ENCODE data around the gene ST7. TPM values are rescaled to one million over a fixed set of nuclear protein-coding genes. Genes with fewer than 3 reads are reported as not detected.

ST7 gene
- total RNA-seq, 2 donors from 2014 or later = 12.6 to 13.7 TPM

DNA sequence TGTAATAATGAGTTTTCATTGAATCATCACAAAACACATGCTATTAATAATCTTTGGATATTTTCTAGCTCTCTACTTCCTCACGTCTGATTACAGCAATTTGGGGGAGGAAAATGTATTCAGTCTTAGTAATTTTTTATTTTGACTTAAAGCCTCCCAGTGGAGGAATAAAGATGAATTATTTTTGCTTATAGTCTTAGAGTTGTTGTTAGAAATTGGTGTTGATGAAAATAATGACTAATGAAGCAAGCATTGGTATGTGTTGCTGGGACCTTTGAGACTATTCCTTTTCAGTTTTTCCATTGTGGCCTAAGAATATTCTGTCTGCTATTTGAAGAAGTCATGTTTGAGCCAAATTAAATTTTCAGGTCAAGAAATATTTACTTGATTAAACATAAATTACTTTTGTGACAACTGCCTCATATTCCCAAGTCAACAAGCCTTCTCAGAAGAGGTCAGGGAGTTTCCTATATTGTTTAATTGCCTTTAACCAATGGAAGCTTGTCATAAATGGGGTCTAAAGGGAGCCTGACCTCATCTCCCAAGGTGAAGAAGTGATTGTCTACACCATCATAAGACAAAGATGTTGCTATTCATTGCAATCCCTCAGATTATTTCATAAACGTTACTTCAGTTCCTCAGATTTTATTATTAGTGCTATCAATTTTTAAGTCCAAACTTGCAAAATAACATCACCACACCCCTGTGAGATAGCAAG is 90.0 kb downstream of the ST7 start:
- intact Hi-C loops (cut with DNase I, micrococcal nuclease) = no loop called here
- ATAC-seq (no peak), DNase-seq (no peak)

- no peak for ATAC-seq
- intact Hi-C loops (cut with DNase I, micrococcal nuclease) = no loop called here
- DNase-seq = no peak
These were observed 91.4 kb downstream of the ST7 start for GRCh38 chr7:117044664-117045063.

DNA sequence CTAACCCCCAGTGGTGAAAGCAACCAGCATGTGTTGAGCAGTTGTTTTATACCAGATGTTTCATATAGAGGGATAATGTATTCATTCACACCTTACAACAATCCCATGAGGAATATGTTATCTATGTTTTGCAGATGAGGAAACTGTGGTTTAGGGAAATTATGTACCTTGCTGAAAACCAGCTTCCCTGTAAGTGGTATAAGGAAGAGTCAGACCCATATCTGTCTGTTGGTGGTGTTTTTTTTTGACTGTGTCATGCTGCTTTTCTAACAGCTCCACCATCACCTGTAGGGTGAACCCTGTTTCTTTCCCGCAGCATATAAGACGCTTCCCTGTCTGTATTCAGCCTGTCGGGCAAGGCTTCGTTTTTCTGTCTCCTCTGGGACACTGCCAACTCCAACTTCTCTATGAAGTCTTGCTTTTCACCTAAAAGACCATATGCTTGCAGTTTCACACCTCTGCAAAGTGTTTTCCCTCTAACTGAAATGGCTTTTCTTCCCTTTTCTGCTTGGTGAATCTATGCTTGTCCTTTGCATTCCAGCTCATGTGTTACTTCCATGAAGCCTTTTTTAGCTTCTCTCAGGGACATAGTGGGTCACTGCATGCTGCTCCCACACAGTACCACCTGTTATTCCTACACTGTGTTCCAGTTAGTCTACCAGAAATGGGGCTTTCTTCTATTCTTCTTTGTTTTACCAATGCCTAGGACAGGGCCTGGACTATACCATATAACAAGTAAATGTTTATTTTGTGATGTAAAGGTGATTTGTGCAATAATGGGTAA is 92.8 kb downstream of the ST7 start:
- DNase-seq (no peak), ATAC-seq (no peak)
- intact Hi-C loops (cut with DNase I, micrococcal nuclease) = no loop called here

- intact Hi-C loops (cut with DNase I, micrococcal nuclease) = no loop called here
- ATAC-seq = no peak
- no peak for DNase-seq
These were observed 94.2 kb downstream of the ST7 start for GRCh38 chr7:117047496-117047895.

GRCh38 chr7:117048114-117048866 is 95.0 kb downstream of the ST7 start:
- ATAC-seq (peak; percentile 20), DNase-seq (no peak)
- intact Hi-C loops (cut with DNase I, micrococcal nuclease) = no loop called here

DNA sequence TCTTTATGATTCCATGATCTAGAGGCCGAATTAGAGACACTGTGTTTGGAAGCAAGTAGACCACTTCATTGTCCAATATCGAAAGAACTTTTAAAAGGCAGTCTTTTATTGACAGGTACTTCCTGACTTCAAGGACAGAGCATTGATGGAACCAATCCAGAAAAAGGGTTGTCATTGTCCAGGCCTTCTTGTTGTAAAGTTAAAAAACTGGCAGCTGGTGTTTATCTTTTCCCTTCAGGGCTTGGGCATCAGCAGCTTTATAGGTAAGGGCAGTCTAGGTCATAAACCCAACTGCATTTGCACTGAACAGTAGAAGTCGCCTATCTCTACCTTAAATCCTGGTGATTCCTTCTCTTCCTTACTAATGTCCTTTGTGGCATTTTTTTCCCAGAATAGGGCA is 95.6 kb downstream of the ST7 start:
- ATAC-seq (peak; percentile 95), DNase-seq (no peak)

GRCh38 chr7:117051808-117052207 is 98.5 kb downstream of the ST7 start:
- no peak for ATAC-seq
- intact Hi-C loops (cut with DNase I, micrococcal nuclease) = no loop called here
- DNase-seq = no peak

More for the DNA sequence above, 95.6 kb downstream of the ST7 start:
- intact Hi-C loops (cut with DNase I, micrococcal nuclease) = no loop called here

GRCh38 chr7:117053432-117053831 is 100.1 kb downstream of the ST7 start:
- ATAC-seq = no peak
- intact Hi-C loops (cut with DNase I, micrococcal nuclease) = no loop called here
- DNase-seq = no peak

- ATAC-seq (no peak), DNase-seq (no peak)
- intact Hi-C loops (cut with DNase I, micrococcal nuclease) = no loop called here
These were observed 108.5 kb downstream of the ST7 start for GRCh38 chr7:117061751-117062150.

- intact Hi-C loops (cut with DNase I, micrococcal nuclease) = no loop called here
- ATAC-seq = no peak
- no peak for DNase-seq
These were observed 109.0 kb downstream of the ST7 start for GRCh38 chr7:117062300-117062699.

DNA sequence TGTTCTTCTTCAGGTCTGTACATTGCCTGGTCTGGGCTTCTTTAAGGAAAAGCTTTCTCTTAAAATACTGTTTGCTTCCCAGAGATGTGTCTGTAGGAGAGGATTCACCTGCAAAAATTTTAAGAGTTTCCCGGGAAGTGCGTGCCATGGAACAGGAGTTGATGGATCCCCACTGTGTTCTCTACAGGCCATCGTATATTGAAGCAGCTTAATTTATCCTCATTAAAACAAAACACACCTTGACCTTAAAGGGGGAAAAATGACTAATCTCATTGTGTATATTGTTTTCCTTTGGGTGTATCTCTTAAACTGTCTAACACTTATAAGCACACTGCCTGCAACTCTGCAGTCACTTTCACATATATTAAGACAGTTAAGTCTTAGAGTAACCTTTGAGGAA is 111.4 kb downstream of the ST7 start:
- ATAC-seq = no peak
- no peak for DNase-seq
- intact Hi-C loops (cut with DNase I, micrococcal nuclease) = no loop called here

DNA sequence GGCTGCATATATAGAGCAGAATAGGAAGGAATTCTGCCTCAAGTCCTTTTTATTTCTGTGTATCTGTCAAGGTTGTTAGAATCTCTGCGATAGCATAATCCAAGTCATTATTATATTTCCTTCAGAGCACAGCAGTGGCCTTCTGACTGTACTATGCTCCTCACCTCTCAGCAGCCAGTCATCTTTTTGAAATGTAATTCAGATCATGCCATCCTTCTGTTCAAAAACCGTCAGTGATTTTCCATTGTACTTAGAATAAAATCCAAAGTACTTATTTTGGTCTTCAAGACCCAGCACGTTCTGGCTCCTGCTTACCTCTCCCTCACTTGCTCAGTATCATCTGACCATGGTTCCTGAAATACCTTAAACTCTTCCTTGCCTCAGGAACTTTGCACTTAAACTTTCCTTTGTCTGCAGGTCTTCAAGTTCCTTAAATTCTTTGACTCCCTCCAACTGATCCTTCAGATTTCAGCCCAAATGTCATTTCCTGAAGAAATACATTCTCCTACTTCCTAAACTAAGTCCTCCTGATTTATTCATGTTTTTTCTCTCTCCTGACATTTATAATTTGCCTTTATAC is 112.4 kb downstream of the ST7 start:
- intact Hi-C loops (cut with DNase I, micrococcal nuclease) = no loop called here
- no peak for DNase-seq
- ATAC-seq = no peak

DNA sequence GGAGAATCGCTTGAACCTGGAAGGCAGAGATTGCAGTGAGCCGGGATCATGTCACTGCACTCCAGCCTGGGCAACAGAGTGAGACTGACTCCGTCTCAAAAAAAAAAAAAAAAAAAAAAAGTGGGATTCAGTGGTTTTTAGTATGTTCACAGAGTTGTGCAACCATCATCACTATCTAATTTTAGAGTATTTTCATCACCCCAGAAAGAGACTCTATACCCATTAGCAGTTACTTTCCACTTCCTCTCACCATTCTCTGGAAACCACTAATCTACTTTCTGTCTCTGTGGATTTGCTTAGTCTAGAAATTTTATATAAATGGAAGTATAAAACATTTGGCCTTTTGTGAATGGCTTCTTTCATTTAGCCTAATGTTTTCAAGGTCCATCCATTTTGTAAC is 113.4 kb downstream of the ST7 start:
- intact Hi-C loops (cut with DNase I, micrococcal nuclease) = no loop called here
- ATAC-seq (no peak), DNase-seq (no peak)

DNA sequence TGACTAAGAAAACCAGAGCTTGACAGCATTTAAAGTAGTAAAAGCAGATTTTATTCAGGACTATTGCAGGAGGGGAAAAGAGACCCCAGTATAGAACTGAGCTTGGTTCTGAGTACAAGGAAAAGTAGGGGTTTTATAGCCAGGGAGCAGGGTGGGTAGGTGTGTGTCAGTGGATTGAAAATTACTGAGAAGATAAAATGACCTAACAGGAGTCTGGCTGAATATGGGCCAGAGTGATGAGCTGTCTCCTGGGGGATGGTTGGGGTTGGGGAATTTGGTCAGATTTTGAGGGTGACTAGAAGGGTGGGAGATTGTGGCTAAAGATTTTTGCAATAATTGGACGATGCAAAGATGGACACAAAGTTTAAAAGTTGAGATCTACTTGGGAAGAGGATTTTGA is 114.0 kb downstream of the ST7 start:
- intact Hi-C loops (cut with DNase I, micrococcal nuclease) = no loop called here
- no peak for ATAC-seq
- no peak for DNase-seq

- intact Hi-C loops (cut with DNase I, micrococcal nuclease) = no loop called here
- no peak for ATAC-seq
These were observed 115.3 kb downstream of the ST7 start for GRCh38 chr7:117068511-117069145.

GRCh38 chr7:117069379-117069778 is 116.1 kb downstream of the ST7 start:
- DNase-seq (no peak), ATAC-seq (no peak)
- intact Hi-C loops (cut with DNase I, micrococcal nuclease) = no loop called here

More at GRCh38 chr7:117068511-117069145, 115.3 kb downstream of the ST7 start:
- DNase-seq = no peak

DNA sequence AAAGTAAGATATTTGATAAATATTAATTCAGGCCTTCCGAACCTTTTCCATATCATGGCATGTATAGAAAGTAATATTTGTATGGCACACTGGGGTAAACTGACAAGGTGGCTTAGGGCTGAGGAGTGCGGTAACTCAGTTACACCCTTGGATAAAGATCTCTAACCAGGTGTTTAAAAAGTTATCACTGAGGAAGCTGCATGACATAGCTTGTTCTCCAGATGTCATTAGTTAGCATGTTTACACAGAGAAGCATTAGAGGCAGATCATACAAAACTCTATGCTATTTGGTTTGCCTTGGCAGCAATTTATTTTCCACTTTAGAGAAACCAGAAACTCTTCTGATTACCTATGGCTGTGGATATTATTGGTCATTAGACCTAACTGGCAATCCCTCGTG is 118.2 kb downstream of the ST7 start:
- intact Hi-C loops (cut with DNase I, micrococcal nuclease) = no loop called here
- no peak for ATAC-seq
- no peak for DNase-seq

GRCh38 chr7:117072620-117073118 is 119.4 kb downstream of the ST7 start:
- DNase-seq (no peak), ATAC-seq (no peak)

GRCh38 chr7:117074378-117074777 is 121.1 kb downstream of the ST7 start:
- ATAC-seq (no peak), DNase-seq (no peak)
- intact Hi-C loops (cut with DNase I, micrococcal nuclease) = no loop called here

More at GRCh38 chr7:117072620-117073118, 119.4 kb downstream of the ST7 start:
- intact Hi-C loops (cut with DNase I, micrococcal nuclease) = no loop called here

All from left colon (tissue), 2 donors.